ENCODE data around the gene DDA1.

DDA1 gene

DNA sequence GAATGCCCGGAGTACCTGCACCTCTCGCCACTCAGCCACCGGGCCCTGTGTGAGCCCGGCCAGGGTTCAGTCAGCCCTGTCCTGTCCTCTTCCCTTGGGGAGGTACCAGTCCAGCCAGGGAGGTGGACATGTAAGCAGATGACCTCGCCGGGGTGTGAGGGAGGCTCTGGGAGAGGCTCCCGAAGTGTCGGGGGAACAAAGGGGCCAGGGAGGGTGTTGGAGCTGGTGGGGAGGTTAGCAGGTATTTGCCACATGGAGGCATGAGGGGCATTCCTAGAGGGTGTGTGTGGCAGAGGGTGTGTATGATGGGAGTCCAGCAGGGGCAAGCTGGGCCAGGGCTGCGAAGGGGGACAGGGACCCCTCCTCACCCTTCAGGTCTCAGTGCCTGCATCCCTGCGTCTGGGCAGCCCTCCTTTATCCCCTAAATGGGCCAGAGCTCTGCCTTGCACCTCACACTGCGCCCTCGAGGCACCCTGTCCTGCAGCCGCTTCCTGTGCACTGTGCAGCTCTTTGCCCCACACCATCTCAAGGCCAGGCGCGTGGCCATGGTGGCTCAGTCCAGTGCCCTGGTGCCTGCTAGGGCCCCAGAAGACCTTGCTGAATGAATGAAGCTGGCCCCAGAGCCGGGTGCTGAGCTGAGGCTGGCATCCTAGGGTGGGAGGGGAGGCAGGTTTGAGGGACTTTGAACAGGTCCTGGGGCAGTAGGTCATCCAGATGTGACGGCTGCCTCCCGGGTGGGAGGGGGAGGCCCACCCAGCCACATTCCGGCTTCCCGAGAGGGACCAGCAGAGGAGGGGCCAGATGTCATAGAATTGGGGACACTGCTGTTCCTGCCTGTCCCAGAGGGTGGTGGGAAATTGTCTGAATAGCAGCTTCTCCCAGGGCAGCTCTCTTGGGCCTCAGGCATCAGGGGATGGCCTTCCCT, 3.1 kb downstream of the DDA1 start:
- DNase-seq, result no peak

DNA sequence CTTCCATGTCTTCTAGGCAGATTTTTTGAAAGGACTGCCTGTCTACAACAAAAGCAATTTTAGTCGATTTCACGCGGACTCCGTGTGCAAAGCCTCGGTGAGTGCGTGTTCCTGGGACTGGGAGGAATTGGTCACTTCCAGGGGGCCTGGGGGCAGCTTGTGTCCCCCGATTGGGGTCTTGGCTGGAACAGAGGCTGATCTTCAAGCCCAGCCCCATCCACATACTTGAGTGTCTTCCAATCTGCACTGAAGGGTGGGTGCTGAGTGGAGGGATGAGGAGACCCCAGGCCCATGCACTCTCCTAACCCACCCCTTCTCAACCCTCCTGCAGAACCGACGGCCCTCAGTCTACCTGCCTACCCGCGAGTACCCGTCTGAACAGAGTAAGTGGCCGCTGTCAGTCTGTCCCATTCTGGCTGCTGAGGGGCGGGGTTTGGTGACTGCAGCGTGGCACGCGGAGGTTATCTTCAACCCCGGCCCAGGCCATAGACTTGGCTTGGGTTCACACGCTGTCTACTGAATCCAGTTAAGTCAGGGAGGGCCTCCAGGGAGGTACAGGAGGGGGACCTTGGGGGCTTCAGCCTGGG, 4.7 kb downstream of the DDA1 start:
- no peak for DNase-seq

DNA sequence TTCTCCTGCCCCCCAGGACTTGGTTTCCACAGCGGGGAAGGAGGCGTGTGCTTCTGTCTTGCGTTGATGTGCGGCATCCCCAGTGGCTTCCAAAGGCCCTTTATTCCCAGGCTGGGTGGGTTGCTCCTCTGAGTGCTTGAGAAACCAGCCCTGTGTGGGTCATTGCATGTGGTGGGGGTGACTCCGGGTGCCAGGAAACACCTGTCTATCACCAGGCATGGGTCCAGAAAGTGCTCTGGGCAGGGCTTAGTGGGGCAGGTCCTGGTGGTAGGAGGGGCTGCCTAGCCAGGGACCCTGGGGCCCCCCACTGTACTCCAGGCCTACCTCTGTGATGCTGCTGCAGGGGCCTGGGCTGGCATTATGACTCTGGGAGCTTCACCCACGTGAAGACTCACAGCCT, 9.6 kb downstream of the DDA1 start:
- no peak for DNase-seq

DNA sequence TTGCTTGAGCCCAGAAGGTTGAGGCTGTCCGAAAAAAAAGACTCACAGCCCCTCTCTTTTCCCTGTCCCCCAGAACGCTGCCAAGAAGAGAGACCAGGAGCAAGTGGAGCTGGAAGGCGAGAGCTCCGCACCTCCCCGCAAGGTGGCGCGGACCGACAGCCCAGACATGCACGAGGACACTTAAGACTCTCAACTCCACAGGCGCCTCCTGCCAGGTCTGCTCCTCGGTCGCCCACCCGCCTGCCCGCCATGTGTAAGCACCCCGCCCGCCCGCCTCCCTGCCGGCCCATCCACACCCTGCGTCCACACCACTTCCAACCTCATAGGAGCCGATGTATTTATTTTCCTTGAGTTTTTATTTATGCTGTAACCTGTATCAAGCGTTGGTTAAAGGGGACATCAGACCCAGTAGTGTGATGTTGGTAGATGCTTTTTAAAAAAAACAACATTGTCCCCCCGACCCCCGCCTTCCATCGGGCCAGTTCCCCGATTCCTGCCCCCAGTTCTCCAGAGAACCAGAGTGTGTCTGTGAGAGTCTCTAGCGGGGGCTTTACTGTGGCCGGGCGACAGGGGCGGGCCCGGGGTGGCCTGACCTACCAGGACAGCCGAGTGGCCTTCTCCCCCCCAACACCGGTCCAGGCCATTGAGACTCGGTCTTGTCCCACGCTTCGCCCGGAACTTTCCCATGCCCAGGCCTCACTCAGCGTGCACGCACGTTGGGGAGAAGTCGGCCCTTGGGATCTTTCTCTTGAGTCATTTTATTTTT, 10.3 kb downstream of the DDA1 start:
- DNase-seq, result no peak

DNA sequence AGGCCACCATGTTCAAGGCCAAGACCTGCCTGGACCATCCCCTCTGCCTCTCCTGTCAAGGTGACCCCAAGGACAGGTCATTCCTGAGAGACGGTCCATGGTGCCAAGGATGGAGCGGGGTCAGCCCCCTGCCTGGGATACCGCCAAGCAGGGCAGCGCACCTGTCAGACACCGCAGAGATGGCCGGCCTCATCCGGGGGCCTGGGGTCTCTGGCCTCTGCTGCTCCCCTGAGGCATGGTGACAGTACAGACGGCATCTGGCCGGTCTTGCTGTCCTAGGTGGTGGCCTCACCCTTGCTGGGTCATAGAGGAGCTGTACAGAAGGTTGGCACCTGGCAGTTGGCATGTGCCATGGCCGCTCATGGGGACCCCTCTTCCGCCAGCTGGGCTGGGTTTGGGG, 11.1 kb downstream of the DDA1 start:
- DNase-seq, result no peak

DNA sequence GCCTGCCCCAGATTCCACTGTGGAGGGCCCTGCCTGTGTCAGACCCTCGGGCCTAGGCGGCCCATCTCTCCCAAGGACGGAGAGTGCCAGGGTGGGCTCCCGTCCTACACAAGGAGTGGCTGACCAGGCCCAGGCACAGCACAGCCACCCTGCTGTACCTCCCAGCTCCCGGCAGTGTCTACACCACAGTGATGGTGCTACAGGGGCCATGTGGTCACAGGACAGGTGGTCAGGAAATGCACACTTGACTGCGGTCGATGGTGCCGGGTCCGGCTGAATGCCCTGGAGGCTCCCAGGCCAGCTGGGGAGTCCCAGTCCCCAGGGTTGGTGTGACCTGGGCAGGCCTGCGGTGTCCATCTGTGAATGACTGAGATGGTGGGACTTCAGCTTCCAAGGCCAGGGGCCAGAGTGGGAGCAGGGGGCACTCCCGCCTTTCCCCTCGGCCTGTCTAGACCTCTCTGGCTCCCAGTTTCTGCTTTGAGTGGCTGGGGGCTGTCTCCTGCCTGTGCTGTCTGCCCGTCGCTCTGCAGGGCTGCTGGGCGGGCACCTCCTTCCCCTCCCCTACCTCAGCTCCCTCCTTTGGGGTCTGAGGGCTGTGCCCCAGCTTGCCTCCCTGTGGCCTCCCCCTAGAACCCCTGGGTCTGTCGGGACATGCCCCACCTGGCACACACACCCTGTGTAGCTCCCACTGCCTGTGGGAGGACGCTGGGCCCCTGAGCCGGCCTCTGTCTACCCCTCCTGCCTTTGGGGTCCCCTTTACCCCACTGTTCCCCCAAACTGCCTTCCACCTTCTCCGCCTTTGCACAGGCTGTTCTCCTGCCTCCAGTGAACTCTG, 12.5 kb downstream of the DDA1 start:
- DNase-seq, result no peak

DNA sequence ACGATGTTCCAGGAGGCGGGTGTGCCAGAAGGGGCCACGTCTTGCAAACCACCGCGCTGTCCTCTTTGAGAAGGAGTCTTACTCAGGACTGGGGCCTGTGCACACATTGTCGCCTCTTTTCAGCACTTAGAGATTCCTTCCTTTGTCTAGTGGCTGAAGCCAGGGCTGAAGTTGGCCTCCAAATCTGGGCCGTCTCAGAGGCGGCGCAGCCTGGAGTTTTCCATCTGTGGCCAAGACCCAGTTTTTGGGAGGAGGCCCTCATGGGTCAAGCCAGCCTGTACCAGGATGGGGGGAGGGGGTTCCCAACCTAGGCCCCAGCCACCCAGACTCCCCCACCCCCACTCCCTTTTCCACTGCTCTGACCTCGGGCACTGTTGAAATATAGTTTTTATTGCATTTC, 13.5 kb downstream of the DDA1 start:
- DNase-seq, result no peak

DNA sequence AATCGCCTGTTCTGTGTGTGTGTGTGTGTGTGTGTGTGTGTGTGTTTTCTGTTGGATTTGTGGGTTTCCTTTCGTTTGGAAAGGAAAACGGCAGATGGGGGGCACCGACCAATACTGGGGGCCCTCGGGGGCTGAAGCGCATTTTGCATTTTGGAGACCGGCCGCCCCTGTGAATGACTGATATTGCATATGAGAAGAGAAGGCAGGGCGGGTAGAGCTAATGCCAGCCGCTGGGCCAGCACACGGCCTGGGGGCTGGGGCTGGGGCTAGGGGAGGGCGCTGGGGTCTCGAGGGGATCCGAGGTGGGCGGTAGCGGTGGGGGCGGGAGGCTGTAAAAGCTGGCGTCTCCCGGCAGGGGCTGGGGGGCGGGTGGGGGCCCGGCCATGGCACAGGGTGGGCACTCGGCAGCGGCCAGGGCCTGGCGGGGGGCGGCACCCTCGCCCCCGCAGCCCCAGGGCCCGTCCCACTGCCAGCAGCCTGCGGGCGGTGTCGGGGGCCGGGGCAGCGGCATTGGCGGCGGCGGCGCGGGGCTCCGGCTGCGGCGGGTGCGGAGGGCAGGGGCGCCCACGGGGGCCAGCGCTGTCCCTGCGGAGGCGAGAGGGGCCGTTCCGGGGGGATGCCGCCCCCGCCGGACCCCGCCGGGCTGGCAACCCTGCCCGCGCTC, 14.1 kb downstream of the DDA1 start:
- no peak for DNase-seq

DNA sequence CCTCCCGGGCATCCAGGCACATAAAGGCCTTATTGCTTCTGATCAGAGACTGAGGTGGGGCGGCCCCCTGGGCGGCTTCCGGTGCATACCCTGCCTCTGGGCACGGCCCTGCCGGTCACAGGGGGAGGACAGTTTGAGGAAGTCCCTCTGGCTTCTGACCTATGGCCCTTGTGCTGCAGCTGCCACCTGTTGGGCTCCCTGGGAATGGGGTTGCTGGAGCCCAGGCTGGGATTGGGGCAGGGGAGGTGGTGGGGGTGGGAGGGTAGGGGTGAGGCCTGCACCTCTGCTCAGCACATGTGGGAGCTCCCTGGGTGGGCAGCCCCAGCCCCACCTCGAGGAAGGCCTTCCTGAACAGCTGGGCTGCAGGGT, 14.6 kb downstream of the DDA1 start:
- no peak for DNase-seq

DNA sequence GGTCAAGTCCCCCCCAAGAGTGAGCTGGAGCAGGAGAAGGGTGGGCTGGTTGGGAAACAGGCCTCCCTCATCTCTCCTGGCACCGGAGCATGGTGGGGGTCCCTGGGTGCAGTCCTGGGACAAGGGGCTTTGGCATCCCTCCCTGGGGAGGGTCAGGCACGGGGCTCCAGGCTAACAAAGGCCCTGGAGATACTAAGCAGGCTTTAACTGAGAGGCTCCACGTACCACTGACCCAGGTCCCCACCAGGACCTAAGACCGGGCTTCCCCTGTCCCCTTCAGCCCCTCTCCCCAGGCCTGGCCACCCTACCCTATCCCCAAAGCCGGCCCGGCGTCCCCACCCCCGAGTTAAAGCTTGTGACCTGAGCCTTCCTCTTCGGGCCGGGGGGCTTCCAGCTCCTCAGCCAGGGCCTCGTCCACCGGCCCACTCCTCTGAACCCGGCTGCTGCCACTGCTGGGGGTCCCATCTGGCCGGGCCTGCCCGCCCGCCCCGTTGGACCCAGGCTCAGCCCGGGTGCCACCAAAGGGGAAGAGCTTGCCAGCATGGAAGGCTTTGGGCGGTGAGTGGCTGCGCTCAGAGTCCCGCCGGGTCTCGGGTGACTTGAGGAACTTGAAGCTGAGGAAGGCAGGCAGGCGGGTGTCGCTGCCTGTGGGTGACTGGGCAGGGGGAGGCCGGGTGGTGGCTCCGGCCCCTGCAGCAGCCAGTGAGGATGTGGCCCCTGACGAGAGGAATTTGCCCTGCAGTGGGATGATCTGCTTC, 15.2 kb downstream of the DDA1 start:
- DNase-seq, result no peak

DNA sequence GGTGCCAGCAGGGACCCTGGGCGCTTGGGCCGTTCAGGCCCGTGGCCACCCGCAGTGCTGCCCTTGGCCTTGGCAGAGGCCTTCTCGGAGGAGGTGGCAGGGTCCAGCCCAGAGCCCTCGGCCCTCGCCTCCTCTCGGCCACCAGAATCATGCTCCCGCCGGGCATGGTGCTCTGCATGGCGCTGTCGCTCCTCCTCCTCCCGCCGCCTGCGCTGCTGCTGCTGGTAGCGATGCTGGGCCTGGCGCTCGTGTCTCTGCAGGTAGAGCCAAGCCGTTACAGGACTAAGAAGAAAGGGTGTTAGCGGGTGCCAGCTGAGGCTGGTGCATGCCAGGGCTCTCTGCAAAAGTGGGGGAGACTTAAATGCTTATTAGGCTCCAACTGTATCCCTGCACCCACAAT, 15.8 kb downstream of the DDA1 start:
- DNase-seq, result no peak

DNA sequence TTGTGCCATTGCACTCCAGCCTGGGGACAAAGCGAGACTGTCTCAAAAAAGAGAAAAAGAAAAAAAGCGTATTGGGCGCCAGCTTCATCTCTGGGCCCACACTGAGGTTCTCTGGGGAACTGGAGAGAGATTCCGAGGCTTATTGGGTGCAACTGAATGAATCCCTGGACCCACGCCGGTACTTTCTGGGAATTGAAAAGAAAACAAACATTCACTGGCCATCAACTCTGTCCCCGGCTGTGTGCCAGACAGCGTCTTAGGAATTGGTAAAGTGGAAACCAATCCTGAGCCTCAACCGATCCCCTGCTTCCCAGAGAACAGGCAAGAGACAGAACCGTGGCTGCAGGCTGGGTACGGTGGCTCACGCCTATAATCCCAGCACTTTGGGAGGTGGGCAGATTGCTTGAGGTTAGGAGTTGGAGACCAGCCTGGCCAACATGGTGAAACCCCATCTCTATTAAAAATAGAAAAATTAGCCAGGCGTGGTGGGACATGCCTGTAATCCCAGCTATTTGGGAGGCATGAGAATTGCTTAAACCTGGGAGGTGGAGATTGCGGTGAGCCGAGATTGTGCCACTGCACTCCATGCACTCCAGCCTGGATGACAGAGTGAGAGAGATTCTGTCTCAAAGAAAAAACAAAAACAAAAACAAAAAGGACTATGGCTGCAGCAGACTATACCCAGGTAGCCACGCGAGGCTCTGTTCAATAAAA, 16.7 kb downstream of the DDA1 start:
- DNase-seq, result no peak

DNA sequence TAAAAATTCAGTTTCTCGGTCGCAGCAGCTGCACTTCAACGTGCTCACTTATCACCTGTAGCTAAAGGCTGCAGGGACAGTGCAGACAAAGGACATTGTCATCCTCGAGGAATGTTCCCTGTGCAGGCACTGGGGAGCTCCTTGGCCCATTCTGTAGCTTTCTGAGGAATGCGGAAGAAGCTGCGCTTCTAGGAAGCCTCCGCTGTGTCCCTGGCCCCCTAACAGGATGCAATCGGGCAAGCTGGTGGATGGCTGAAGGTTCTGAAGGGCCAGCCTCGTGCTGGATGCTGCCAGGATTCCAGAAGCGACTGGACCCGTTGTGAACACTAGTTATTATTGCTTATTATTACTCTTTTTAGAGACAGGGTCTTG, 17.2 kb downstream of the DDA1 start:
- DNase-seq, result no peak

DNA sequence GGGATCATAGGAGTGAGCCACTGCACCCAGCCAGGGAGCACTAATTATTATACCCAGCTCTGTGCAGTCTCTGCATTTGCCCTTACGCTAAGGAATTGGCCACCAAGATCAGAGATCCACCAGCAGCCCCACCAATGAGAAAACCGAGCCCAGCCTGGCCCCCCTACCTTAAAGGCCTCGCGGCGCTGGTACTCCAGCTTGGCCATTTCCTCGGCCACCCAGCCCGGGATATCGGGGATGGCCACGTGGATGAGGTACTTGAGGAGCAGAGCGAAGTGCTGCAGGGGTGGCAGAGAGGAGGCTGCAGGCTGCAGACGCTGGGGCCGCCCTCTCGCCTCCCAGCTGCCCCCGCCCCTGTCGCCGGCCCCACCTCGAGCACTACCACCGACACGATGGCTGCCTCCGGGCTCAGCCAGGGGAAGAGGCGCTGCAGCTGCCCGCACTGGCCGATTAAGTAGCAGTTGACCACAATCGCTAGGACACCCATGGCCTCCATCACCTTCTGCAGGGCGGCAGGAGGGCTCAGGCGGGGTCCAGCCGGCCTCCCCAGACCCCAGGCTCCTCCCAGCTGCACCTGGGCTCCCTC, 17.8 kb downstream of the DDA1 start:
- no peak for DNase-seq

DNA sequence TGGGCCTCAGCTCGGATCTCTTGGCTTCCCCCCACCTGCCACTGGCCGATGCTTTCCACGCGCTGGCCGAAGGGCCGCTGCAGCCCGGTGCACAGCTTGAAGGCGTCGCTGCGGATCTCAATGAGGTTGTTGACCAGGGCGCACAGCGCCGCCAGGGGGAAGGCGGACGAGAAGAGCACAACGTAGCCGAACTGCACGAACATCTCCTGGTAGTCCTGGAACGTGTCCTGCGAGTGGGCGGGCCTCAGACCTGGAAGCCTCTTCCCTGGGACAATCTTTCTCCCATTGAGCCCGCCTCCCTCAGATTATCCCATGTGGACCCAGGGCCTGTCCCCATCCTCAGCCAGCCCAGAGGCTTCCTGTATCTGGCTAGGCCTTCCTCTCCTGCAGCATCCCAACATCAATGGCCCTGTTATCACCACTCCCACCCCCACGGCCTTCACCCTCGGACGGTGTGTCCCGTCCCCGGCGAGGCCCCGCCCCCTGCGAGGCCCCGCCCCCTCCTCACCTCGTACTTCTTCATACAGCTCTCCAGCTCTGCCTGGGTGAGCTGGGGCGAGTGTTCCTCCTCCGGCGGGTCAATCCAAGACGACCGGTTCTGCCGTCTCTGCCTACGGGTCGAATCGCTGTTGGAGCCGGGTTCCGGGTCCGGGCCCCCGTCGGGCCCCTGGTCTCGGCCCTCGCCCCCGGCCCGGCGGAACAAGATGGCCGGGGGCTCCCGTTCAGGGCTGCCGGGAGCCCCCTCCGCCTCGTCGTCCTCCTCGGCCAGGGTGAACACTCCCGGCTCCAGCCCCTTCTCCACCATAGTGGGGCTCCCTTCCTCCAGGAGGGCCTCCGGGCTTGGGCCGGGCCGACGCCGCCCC, 18.5 kb downstream of the DDA1 start:
- no peak for DNase-seq

DNA sequence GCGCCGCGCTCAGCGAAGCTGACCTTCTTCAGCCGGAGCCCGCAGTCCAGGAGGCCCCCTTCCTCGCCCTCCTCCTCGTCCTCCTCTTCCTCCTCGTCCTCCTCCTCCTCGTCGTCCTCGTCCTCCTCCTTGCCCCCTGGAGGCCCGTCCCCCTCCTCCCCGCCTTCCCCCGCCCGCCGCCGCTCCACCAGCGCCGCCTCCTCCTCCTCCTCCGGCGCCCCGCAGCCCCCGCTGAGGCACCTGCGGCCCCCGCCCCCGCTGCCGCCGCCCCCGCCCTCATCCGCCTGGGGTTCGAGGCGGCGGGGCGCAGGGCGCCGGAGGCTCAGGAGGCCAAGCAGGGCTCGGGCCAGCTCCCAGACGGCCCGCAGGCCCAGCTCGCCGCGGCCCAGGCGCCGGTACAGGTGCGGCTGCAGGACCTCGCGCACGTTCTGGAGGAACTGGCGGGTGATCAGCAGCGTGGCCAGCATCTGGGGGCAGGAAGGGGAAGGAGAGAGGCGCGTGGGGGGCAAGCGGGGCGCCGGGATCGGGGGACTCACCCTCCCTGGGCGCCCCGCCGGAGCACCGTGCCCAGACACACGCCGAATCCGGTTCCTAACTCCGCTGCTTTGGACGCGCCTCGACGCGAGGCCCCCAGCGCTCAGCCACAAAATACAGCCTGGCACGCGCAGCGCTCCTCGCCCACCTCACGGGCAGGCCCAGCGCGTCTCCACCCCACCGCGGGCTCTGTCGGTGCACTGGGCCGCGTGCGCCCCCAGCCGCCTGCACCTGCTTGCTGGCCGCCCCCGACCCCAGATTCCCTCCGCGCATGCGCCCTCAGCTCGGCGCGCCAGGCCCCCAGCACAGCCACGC, 19.4 kb downstream of the DDA1 start:
- DNase-seq, result no peak

DNA sequence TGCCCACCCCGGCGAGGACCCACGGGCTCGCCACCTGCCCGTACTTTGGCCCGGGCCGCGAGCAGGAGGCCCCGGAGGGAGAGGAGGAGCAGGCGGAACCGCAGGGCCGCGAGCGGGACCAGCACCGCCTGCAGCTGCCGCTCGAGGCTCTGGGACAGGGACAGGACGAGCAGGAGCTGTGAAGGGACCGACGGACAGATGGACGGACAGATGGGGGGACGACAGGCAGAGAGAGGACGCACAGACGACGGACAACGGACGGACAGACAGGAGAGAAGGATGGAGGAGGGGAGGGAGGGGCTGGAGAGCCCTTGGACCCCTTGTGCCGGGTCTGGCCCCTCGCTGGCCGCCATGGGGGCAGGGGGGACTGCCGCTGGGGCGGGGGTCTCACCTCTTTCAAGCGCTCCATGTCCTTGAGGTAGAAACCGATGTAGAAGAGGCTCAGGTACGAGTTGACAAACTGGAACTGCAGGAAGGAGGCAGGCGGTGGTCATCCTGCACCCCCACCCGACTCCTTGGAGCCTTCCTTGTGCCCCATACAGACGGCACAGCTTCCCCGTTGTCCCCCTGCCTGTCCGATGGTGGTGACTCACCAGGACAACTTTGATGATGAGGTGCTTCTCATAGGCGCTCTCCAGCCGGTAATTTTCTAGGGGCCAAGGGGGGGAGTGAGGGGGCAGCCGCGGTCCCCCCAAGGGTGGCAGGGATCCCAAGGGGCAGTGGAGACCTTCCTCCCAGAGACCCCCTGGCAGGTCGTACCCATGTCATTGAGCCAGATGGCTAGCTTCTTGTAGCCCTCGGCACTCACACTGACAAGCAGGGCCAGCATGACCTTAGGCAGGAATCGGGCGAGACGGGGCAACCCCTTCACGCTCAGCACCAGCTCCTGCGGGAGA, 20.3 kb downstream of the DDA1 start:
- no peak for DNase-seq
